Liver (tissue), 3 donors: Measurements from ENCODE around the gene MEGF10.

Source experiments
- CTCF ChIP-seq: fragments of 150-350 bp; IDR thresholded peaks from 2 replicates; pipeline ENCODE4 v1.5.1; 2017; ENCODE audit warnings: improper control_type of control experiment, low read depth, low read length; ENCODE audit not compliant: missing input control
- EGR1 ChIP-seq, 2 donors: IDR thresholded peaks; 2 replicates each; pipeline ENCODE4 v1.6.1; 2016 to 2018; ENCODE audit warnings: antibody characterized with exemption in 2 of 2, low read depth in 2 of 2
- RAD21 ChIP-seq, 2 donors: IDR thresholded peaks; 2 replicates each; pipeline ENCODE4 v1.6.1; 2016; ENCODE audit warnings: antibody characterized with exemption in 2 of 2, mild to moderate bottlenecking in 2 of 2
- REST ChIP-seq: IDR thresholded peaks from 2 replicates; pipeline ENCODE4 v1.6.1; 2016; ENCODE audit warnings: antibody characterized with exemption, mild to moderate bottlenecking
- RXRA ChIP-seq, 2 donors: IDR thresholded peaks; 2 replicates each; pipeline ENCODE4 v1.6.1; 2017 to 2018; ENCODE audit warnings: antibody characterized with exemption in 2 of 2, mild to moderate bottlenecking in 1 of 2
- TAF1 ChIP-seq: conservative IDR thresholded peaks from 2 replicates; pipeline ENCODE4 v1.6.1; 2016; ENCODE audit warnings: antibody characterized with exemption, mild to moderate bottlenecking
- donor health status: healthy.
- donor health status: healthy.

- TF ChIP-seq CTCF (peak; percentile 62), REST (no peak), RAD21 (IDR thresholded peaks at IDR 0.05) (peak; percentile 78 to 80), RXRA (IDR thresholded peaks at IDR 0.05) (no peak), EGR1 (IDR thresholded peaks at IDR 0.05; ENCODE audit: low read depth in 2 of 2) (no peak), TAF1 (no peak)
Measured at GRCh38 chr5:127290019-127290945, at the start of gene MEGF10.
